Esophagus squamous epithelium (tissue), 5 donors: ENCODE data around the gene ENTR1. TPM values are rescaled to one million over a fixed set of nuclear protein-coding genes. Genes with fewer than 3 reads are reported as not detected.
"Not testable (repeated sequence)": the region's sequence is repeated elsewhere in the genome, so short reads cannot be mapped to it uniquely, and the experiment has no call there.

Experiments
- DNase-seq: peaks from one replicate; lab custom pipeline; 2025; lab: John Stamatoyannopoulos, UW
- H3K27ac ChIP-seq, 4 donors: fragments of 200-600 bp; sonication (generic); one replicate each; pipeline ENCODE4 v1.5.1; 2016 to 2019; ENCODE audit warnings: mild to moderate bottlenecking in 1 of 4
- H3K27me3 ChIP-seq, 4 donors: fragments of 200-600 bp; sonication (generic); 1 replicate in 3 of 4; 2 replicates in 1 of 4; pipeline versions ENCODE4 v1.5.1 to v1.6.0; 2017 to 2021; ENCODE audit warnings: antibody characterized with exemption in 1 of 4
- H3K36me3 ChIP-seq, 3 donors: fragments of 200-600 bp; sonication (generic); one replicate each; pipeline ENCODE4 v1.5.1; 2016 to 2019
- H3K4me1 ChIP-seq, 3 donors: fragments of 200-600 bp; sonication (generic); one replicate each; pipeline ENCODE4 v1.5.1; 2017 to 2019
- H3K4me3 ChIP-seq, 4 donors: fragments of 200-600 bp; sonication (generic); 1 replicate in 3 of 4; 2 replicates in 1 of 4; pipeline ENCODE4 v1.5.1; 2016 to 2019; ENCODE audit warnings: mild to moderate bottlenecking in 2 of 4, moderate library complexity in 1 of 4
- H3K9me3 ChIP-seq, 3 donors: fragments of 200-600 bp; sonication (generic); one replicate each; pipeline ENCODE4 v1.5.1; 2016 to 2019
- CTCF ChIP-seq, 6 experiments: fragments of 450-650 bp in 4 of 6; fragments of 200-600 bp in 2 of 6; sonication (generic) in 2 of 6; IDR thresholded peaks; one replicate each; pipeline ENCODE4 v1.5.1; 2016 to 2019; ENCODE audit warnings: antibody characterized with exemption in 6 of 6, mild to moderate bottlenecking in 4 of 6, moderate library complexity in 4 of 6
- POLR2A ChIP-seq, 4 donors: fragments of 450-650 bp; IDR thresholded peaks; one replicate each; pipeline ENCODE4 v1.6.1; 2017; ENCODE audit warnings: antibody characterized with exemption in 4 of 4, mild to moderate bottlenecking in 4 of 4, moderate library complexity in 3 of 4
- WGBS, 2 donors: methylation state at CpG; one replicate each; pipeline ENCODE4 v1.1.5; 2018; 5-methylcytosine and 5-hydroxymethylcytosine counted together
- intact Hi-C: fragments of 100-400 bp; cut with DNase I; formaldehyde crosslinking; loops from one replicate; pipeline ENCODE4 v1.15.0; 2022
- total RNA-seq, 4 donors: library from RNA; depleted of rRNA; stranded (reverse); fragments of >200 nt; gene quantifications; one replicate each; pipeline ENCODE4 v1.1.0, GENCODE V29; 2016
- donor health status: DM: yes; HTN: yes; CAD: no.

The ENTR1 gene
- total RNA-seq, 4 donors from 2014 or later: 24.3 to 31.9 (median 28.2) TPM

GRCh38 chr9:136429075-136429628, 18.7 kb upstream of the ENTR1 start:
- no peak overlapping the region for H3K27ac ChIP-seq
- H3K9me3 ChIP-seq: no peaks in the 10 kb centered on the region
- H3K27me3 ChIP-seq: no peaks in the 10 kb centered on the region
- H3K36me3 ChIP-seq: peaks cover 11 to 72% (median 17%) of the 10 kb centered on the region in 3 donors
- DNase-seq: no peak
- no peak for TF ChIP-seq CTCF (IDR thresholded peaks at IDR 0.05)
- TF ChIP-seq POLR2A (IDR thresholded peaks at IDR 0.05): no peak
- WGBS, 2 donors: 80 to 85% methylated on average over 2 of the region's 21 CpGs
- intact Hi-C loops: no loop called here
- no peaks in the 10 kb centered on the region for H3K4me1 ChIP-seq
- H3K4me3 ChIP-seq: no peak overlapping the region

- TF ChIP-seq CTCF (IDR thresholded peaks at IDR 0.05): no peak
- Histone ChIP-seq H3K27me3 (no peaks in the 10 kb centered on the region), H3K4me1 (no peaks in the 10 kb centered on the region), H3K4me3 (no peak overlapping the region), H3K36me3 (peaks cover 31 to 72% (median 34%) of the 10 kb centered on the region in 3 donors), H3K27ac (no peak overlapping the region), H3K9me3 (no peaks in the 10 kb centered on the region)
- no peak for DNase-seq
- WGBS, 2 donors: 49 to 67% methylated on average over 12 of the region's 12 CpGs
- intact Hi-C loops: no loop called here
These were observed 16.4 kb upstream of the ENTR1 start for GRCh38 chr9:136426787-136427186.

- H3K27ac ChIP-seq, H3K9me3 ChIP-seq, DNase-seq, H3K4me3 ChIP-seq, H3K4me1 ChIP-seq, intact Hi-C loops, H3K27me3 ChIP-seq: not testable (repeated sequence)
- H3K36me3 ChIP-seq: peaks cover 31 to 78% (median 36%) of the 10 kb centered on the region in 3 donors
- WGBS, 2 donors: 56 to 69% methylated on average over 1 to 7 of the region's 7 CpGs
These were observed 15.0 kb upstream of the ENTR1 start for GRCh38 chr9:136425367-136425766.

- Histone ChIP-seq H3K27ac (no peak overlapping the region), H3K4me3 (no peak overlapping the region), H3K4me1 (no peaks in the 10 kb centered on the region), H3K27me3 (no peaks in the 10 kb centered on the region), H3K9me3 (no peaks in the 10 kb centered on the region), H3K36me3 (peaks cover 26 to 78% (median 37%) of the 10 kb centered on the region in 3 donors)
- TF ChIP-seq POLR2A (IDR thresholded peaks at IDR 0.05) (no peak), CTCF (IDR thresholded peaks at IDR 0.05) (no peak)
- intact Hi-C loops: no loop called here
- 86 to 88% methylated on average over 13 to 19 of the region's 27 CpGs for WGBS, 2 donors
- no peak for DNase-seq
These were observed 14.4 kb upstream of the ENTR1 start for GRCh38 chr9:136424750-136425362.

GRCh38 chr9:136423432-136424146, 13.2 kb upstream of the ENTR1 start:
- Histone ChIP-seq H3K4me3 (no peak overlapping the region), H3K4me1 (no peaks in the 10 kb centered on the region), H3K9me3 (no peaks in the 10 kb centered on the region), H3K27ac (no peak overlapping the region), H3K27me3 (no peaks in the 10 kb centered on the region), H3K36me3 (peaks cover 37 to 78% (median 41%) of the 10 kb centered on the region in 3 donors)
- TF ChIP-seq CTCF (IDR thresholded peaks at IDR 0.05): no peak
- no peak for TF ChIP-seq POLR2A (IDR thresholded peaks at IDR 0.05)
- intact Hi-C loops: no loop called here
- no peak for DNase-seq
- WGBS, 2 donors: 92 to 94% methylated on average over 15 to 26 of the region's 43 CpGs
